HG03039 (cell line): ENCODE data around the gene GAD1.

Experiments
- ATAC-seq: cut with Tn5 transposase; IDR thresholded peaks from one replicate; pipeline ENCODE4 v1.9.1; 2021; ENCODE audit warnings: mild to moderate bottlenecking, moderate library complexity; ENCODE audit not compliant: unreplicated experiment

Gene GAD1

DNA sequence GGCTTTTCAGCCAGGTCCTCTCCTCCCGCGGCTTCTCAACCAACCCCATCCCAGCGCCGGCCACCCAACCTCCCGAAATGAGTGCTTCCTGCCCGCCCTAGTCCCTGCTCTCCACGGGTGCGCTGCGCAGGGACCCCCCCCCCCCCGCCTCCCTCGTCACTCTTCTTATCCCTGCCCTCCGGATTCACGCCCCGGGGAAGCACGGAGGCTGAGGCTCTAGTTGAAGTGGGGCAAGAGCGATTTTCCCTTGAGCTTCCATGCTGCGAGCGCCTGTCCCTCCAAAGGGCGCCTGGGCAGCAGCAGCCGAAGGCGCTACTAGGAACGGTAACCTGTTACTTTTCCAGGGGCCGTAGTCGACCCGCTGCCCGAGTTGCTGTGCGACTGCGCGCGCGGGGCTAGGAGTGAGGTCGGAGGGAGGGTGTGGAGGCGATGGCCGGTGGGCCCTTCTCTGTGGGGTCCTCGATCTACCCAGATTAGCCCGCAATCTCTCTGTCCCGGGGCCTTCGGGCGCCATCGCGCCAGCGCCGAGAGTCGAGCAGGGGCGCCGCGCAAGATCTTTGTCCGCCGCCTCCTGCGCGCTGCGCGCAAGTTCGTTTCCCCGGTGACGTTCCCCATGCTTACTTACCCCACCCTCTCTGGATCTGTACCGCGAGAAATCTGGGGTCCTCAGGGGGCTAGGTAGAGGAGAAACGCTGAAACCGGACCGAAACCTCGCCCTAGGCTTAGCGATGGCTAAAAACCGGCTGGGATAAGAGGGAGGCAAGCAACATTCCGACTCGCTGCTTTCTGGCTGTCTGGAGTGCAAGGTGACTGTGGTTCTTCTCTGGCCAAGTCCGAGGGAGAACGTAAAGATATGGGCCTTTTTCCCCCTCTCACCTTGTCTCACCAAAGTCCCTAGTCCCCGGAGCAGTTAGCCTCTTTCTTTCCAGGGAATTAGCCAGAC lies 677 bp downstream of the GAD1 start:
- no peak for ATAC-seq

- ATAC-seq: no peak
Measured at GRCh38 chr2:170818036-170818751, 1.5 kb downstream of the GAD1 start.

GRCh38 chr2:170818752-170819470 lies 2.2 kb downstream of the GAD1 start:
- ATAC-seq: no peak

GRCh38 chr2:170819680-170820664 lies 3.3 kb downstream of the GAD1 start:
- ATAC-seq: no peak

GRCh38 chr2:170820757-170821530 lies 4.3 kb downstream of the GAD1 start:
- no peak for ATAC-seq

DNA sequence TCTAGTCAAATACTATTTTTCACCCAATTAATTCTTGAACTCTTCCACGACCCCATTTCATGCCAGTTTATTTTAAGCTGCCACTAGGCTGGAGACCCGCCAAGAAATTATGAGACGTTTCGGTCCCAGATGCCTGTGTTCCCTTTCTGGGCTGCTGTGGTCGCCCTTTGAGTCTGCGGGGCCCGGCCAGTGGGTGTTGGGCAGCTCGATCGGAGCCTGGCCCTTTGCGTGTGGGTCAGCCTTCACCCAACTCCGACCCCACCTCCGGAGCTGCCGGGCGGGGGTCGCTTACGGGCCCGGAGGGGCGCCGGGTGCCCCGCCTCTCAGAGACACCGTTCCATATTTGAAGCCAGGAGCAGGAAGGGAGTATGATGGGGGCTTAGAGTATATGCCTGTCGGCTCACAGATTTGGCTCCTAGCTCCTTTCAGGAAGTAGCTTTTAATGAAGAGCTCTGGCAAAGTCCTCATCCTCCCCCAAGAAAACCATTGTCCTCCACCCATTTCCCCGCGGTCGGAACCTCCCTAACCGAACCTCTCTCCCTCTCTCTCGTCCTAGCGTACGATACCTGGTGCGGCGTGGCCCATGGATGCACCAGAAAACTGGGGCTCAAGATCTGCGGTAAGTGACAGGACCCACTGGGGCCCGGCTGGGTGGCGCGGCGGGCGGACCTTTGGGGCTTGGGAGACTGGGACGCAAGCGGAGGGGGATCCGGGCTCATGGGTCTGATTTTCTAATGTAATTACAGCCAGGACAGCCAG lies 5.0 kb downstream of the GAD1 start:
- ATAC-seq: no peak

- ATAC-seq: no peak
Measured at GRCh38 chr2:170822290-170823087, 5.8 kb downstream of the GAD1 start.

GRCh38 chr2:170823088-170823897 lies 6.6 kb downstream of the GAD1 start:
- ATAC-seq: no peak

- ATAC-seq: no peak
Measured at GRCh38 chr2:170823898-170824215, 7.2 kb downstream of the GAD1 start.

DNA sequence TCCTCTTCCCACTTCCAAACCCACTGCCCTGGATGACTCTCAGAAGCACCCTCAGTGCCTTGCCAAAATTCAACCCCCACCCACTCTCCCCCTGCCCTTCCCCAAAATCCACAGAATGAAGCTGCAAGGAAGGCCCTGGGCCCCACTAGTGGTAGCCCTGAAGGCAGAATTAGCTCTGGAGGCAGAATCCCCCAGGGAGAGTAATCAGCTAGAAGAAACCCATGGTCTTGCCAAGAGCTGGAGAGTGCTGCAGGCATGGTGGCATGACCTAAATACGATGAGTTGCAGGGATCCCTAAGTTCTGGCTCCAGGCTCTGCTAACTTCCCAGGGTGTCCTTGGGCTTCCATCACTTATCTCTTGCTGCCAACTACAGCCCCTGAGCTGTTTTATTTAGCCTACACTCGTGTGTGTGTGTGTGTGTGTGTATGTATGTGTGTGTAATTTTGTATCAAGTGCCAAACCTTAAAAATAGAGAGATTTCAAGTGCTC lies 7.9 kb downstream of the GAD1 start:
- ATAC-seq: no peak

DNA sequence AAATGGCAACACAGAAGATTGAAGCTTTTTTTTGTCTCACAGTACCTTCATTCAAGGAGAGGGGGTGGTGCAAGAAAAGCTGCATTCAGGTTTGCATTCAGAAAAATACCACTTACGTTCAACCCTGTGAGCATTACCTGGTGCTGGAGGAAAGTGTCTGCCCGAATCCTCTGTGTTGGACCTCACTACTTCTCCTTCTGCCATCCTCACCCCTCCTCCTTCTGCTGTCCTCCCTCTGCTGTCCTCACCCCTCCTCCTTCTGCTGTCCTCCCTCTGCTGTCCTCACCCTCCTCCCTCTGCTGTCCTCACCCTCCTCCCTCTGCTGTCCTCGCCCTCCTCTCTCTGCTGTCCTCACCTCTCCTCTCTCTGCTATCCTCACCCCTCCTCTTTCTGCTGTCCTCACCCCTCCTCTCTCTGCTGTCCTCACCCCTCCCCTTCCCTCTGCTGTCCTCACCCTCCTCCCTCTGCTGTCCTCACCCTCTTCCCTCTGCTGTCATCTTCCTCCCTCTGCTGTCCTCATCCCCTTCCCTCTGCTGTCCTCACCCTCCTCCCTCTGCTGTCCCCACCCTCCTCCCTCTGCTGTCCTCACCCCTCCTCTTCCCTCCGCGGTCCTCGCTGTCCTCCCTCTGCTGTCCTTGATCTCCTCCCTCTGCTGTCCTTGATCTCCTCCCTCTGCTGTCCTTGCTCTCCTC lies 11.3 kb downstream of the GAD1 start:
- no peak for ATAC-seq

DNA sequence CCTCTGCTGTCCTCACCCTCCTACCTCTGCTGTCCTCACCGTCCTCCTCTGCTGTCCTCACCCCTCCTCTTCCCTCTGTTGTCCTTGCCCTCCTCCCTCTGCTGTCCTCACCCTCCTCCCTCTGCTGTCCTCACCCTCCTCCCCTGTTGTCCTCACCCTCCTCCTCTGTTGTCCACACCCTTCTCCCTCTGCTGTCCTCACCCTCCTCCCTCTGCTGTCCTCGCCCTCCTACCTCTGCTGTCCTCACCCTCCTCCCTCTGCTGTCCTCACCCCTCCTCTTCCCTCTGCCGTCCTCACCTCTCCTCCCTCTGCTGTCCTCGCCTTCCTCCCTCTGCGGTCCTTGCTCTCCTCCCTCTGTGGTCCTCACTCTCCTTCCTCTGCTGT lies 11.8 kb downstream of the GAD1 start:
- ATAC-seq: no peak

DNA sequence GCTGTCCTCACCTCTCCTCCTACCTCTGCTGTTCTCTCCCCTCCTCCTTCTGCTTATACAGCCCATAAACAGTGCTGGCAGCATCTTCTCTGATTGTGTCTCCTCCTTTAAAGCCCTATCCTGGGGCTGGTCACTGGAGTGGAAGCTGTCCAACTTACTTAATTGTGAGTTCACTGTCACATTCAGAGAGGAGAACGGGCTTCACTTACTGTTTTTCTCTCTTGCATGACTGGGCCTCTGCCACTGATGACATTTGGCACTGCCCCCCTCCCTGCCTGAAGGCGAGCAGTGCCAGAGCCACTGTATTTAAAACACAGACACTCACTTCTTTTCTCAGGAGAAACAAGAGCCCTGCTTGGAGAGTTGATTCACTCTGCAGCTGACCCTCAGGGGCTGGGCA lies 12.3 kb downstream of the GAD1 start:
- ATAC-seq: no peak

DNA sequence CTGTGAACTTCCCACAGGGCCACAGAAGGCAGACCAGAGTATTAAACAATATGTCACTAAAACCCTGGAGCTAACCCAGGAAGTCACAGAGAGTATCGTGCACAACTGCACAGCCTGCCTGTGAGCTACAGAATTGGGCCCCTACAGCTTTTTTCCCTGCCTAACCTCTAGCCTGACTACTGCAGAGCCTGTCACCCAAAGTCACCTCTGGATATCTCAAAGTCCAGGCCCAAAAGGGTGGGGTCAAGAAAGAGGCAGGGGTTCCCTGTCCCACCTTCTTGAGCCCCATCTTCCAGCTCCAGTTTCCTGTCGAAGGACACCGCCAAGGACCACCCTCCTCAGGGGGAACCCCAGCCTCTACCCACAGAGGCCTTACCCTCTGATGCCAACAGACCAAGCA lies 13.5 kb downstream of the GAD1 start:
- ATAC-seq: no peak

DNA sequence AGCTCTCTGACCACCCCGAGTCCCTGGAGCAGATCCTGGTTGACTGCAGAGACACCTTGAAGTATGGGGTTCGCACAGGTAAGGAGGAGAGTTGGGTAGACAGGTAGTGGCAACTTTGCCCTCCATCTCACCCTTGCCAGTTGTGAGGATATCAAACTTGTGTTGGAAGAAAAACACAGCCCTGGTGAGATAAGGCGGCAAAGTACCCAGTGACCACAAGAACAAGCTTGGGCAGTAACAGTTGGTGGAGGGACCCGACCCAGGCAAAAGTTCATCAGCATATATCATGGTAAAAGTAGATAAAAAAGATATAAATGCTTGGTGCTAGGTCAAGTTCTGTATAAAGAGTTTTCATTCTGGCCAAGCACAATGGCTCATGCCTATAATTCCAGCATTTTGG lies 14.4 kb downstream of the GAD1 start:
- no peak for ATAC-seq

DNA sequence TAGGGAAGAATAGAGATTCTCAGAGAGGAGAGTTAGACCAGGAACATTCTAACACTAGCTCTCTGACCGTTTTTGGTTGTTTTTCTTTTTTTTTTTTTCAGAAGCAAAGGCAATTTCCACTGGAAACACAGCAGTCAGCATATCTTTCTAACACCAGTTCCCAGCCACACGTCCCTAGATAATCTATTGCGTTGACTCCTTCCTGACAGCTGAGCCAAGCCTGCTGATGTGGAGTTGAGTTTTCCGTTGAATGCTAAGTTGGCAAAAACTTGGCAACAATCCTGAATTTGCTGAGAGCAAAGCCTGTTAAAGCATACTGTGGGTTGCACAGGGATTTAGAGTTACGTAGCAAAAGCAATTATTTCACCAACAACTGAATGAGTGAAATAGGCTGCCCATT lies 19.3 kb downstream of the GAD1 start:
- ATAC-seq: no peak
